Loucy (cell line): ENCODE measurements around the gene PRKN.

Source experiments
- CTCF ChIP-seq: fragments of 200-600 bp; sonication (generic); conservative IDR thresholded peaks from 2 replicates; pipeline ENCODE4 v1.5.1; 2014; ENCODE audit warnings: mild to moderate bottlenecking, antibody characterized with exemption, low read length
- EZH2phosphoT487 ChIP-seq: fragments of 200-600 bp; IDR thresholded peaks from 2 replicates; pipeline ENCODE4 v1.6.1; 2018; ENCODE audit warnings: antibody characterized with exemption, mild to moderate bottlenecking, moderate library complexity, borderline replicate concordance

DNA sequence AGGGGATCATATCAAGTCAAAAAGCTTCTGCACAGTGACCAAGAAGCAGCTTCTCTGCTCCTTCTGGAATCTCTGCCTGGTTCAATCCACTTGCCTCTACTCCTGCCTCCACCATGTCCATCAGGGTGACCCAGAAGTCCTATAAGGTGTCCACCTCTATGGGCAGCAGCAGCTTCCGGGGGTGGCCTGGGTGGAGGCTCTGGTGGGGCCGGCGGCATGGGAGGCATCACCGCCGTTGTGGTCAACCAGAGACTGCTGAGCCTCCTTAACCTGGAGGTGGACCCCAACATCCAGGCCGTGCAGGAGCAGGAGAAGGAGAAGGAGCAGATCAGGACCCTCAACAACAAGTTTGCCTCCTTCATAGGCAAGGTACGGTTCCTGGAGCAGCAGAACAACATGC, 159.3 kb downstream of the PRKN start:
- TF ChIP-seq EZH2phosphoT487 (no peak), CTCF (no peak)
